ENCODE results near the gene TMEM204. TPM values are rescaled to one million over a fixed set of nuclear protein-coding genes. Genes with fewer than 3 reads are reported as not detected.

The TMEM204 gene
- total RNA-seq, 3 donors from 2014 or later (not counting 1 experiment from before 2014, with no cell fraction given), result 3.3 to 14.1 (median 7.8) TPM

DNA sequence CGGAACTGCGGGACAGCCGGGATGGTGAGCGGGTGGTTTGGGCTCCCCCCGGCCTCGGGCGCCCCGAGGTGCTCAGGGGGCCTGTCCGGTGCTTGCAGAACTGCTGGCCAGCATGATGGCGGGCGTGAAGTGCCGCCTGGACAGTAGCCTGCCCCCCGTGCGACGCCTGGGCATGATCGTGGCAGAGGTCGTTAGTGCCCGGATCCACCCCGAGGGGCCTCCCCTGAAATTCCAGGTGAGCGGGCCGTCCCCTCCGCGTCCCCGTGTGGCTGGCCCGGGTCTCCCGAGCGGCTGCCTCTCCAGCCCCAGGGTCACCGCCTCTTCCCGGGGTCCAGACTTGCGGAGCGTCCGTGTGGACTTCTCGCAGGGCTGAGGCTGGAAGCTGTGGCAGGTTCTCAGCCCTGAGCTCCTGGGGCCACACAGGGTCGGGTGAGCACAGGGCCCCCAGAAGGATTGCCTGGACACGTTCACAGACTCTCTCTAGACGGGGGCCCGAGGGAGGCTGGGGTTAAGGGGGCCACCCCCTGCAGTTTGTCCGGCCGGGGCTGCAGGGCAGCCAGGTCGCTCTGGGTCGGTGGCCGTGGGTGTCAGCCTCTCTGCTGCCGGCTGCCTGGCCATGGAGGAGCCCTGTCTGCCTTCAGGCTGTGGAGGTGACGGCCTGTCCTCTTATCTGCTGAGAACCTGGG, 32.9 kb upstream of the TMEM204 start:
- Histone ChIP-seq H3K4me1 (ENCODE audit: control insufficient read depth, insufficient read depth, low read length) (no peaks in the 10 kb centered on the region), H3K36me3 (ENCODE audit: control insufficient read depth, insufficient read depth, low read length) (peaks cover 38% of the 10 kb centered on the region), H3K9me3 (ENCODE audit: control insufficient read depth, insufficient read depth, low read length) (no peaks in the 10 kb centered on the region), H3K27ac (ENCODE audit: low read length) (no peak overlapping the region), H3K27me3 (ENCODE audit: control insufficient read depth, insufficient read depth, low read length) (no peaks in the 10 kb centered on the region), H3K4me3 (ENCODE audit: low read length) (no peak overlapping the region)
- WGBS (ENCODE audit: insufficient coverage), result 97% methylated on average over 44 of the region's 44 CpGs
- Mint-ChIP-seq H3K36me3 (no peaks in the 10 kb centered on the region), H3K4me1 (no peaks in the 10 kb centered on the region), H3K9me3 (no peaks in the 10 kb centered on the region), H3K4me3 (no peak overlapping the region), H3K27ac (no peak overlapping the region), H3K27me3 (ENCODE audit: low read depth in 2 of 2) (no peaks in the 10 kb centered on the region)
- TF ChIP-seq, protein P1, sequence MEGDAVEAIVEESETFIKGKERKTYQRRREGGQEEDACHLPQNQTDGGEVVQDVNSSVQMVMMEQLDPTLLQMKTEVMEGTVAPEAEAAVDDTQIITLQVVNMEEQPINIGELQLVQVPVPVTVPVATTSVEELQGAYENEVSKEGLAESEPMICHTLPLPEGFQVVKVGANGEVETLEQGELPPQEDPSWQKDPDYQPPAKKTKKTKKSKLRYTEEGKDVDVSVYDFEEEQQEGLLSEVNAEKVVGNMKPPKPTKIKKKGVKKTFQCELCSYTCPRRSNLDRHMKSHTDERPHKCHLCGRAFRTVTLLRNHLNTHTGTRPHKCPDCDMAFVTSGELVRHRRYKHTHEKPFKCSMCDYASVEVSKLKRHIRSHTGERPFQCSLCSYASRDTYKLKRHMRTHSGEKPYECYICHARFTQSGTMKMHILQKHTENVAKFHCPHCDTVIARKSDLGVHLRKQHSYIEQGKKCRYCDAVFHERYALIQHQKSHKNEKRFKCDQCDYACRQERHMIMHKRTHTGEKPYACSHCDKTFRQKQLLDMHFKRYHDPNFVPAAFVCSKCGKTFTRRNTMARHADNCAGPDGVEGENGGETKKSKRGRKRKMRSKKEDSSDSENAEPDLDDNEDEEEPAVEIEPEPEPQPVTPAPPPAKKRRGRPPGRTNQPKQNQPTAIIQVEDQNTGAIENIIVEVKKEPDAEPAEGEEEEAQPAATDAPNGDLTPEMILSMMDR (IDR thresholded peaks at IDR 0.05), result no peak
- intact Hi-C loops (cut with micrococcal nuclease), result no loop called here
- no peak for ATAC-seq
- DNase-seq, result no peak

DNA sequence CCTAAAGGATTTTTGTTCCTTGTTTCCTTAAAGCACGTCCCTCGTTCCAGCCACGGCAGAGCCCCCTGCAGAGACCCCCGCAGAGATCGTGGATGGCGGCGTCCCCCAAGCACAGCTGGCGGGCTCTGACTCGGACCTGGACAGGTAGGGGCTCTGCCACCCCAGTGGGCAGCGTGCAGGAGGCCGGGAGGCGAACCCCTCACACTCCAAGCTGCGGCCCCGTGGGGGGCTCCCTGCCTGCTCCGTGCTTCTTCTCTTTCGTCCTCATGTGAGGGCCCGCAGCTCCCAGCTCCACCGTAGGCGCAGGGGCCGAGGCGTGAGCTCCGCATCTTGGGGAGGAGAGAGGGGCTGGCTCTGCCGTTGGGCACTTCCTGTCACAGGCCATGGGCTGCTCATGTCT, 31.8 kb upstream of the TMEM204 start:
- WGBS (ENCODE audit: insufficient coverage), result 98% methylated on average over 23 of the region's 23 CpGs
- Mint-ChIP-seq H3K4me3 (no peak overlapping the region), H3K27ac (no peak overlapping the region), H3K36me3 (no peaks in the 10 kb centered on the region), H3K4me1 (no peaks in the 10 kb centered on the region), H3K9me3 (no peaks in the 10 kb centered on the region), H3K27me3 (ENCODE audit: low read depth in 2 of 2) (no peaks in the 10 kb centered on the region)
- no peaks in the 10 kb centered on the region for H3K4me1 ChIP-seq (ENCODE audit: control insufficient read depth, insufficient read depth, low read length)
- H3K9me3 ChIP-seq (ENCODE audit: control insufficient read depth, insufficient read depth, low read length), result no peaks in the 10 kb centered on the region
- H3K27me3 ChIP-seq (ENCODE audit: control insufficient read depth, insufficient read depth, low read length), result no peaks in the 10 kb centered on the region
- intact Hi-C loops (cut with micrococcal nuclease), result no loop called here
- no peak overlapping the region for H3K27ac ChIP-seq (ENCODE audit: low read length)
- ATAC-seq (no peak), DNase-seq (no peak)
- no peak overlapping the region for H3K4me3 ChIP-seq (ENCODE audit: low read length)
- TF ChIP-seq, protein P1 (IDR thresholded peaks at IDR 0.05), result no peak
- peaks cover 40% of the 10 kb centered on the region for H3K36me3 ChIP-seq (ENCODE audit: control insufficient read depth, insufficient read depth, low read length)

DNA sequence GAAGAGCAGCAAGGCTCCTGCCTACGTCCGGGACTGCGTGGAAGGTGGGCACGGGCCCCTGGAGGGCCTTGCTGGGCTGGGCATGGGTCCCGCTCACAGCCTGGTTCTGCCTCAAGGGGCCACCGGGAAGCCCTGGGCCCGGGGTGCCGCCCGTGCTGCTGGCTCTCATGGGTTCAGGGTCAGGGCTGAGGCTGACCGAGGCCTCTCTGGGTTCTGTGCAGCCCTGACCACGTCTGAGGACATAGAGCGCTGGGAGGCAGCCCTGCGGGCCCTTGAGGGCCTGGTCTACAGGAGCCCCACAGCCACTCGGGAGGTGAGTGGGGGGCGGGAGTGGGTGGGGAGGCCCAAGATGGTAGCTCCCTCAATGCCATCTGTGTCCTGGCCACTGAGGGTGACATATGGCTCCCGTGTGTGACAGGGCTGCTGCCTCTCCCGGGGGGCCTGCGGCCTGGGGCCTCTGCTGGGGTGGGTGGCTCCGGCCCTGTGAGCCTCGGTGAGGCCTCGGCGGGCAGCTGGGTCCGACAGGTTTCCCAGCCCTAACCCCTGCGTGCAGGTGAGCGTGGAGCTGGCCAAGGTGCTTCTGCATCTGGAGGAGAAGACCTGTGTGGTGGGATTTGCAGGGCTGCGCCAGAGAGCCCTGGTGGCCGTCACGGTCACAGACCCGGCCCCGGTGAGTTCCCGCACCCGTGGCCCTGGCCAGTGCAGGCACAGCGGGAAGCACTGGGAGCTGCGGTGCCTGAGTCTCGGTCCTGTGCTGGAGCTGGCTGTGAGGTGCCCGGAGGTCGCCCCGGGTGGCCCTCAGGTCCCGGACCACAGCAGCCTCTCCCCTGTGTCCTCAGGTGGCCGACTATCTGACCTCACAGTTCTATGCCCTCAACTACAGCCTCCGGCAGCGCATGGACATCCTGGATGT, 31.1 kb upstream of the TMEM204 start:
- Histone ChIP-seq H3K4me1 (ENCODE audit: control insufficient read depth, insufficient read depth, low read length) (no peaks in the 10 kb centered on the region), H3K4me3 (ENCODE audit: low read length) (no peak overlapping the region), H3K36me3 (ENCODE audit: control insufficient read depth, insufficient read depth, low read length) (peaks cover 37% of the 10 kb centered on the region), H3K9me3 (ENCODE audit: control insufficient read depth, insufficient read depth, low read length) (no peaks in the 10 kb centered on the region), H3K27ac (ENCODE audit: low read length) (no peak overlapping the region), H3K27me3 (ENCODE audit: control insufficient read depth, insufficient read depth, low read length) (no peaks in the 10 kb centered on the region)
- TF ChIP-seq, protein P1 (IDR thresholded peaks at IDR 0.05), result no peak
- Mint-ChIP-seq H3K27me3 (ENCODE audit: low read depth in 2 of 2) (no peaks in the 10 kb centered on the region), H3K9me3 (no peaks in the 10 kb centered on the region), H3K4me1 (no peaks in the 10 kb centered on the region), H3K4me3 (no peak overlapping the region), H3K27ac (no peak overlapping the region), H3K36me3 (no peaks in the 10 kb centered on the region)
- no peak for DNase-seq
- intact Hi-C loops (cut with micrococcal nuclease), result no loop called here
- no peak for ATAC-seq
- WGBS (ENCODE audit: insufficient coverage), result 95% methylated on average over 42 of the region's 42 CpGs

Data from natural killer cell (primary cell).